MM.1S (cell line): Measurements from ENCODE around the gene TMEM208.

ENCODE experiments used
- DNase-seq: peaks from one replicate; pipeline ENCODE4 v3.0.0-alpha.2; 2015
- H2AFZ ChIP-seq: fragments of 300-600 bp; sonication (generic); 2 replicates; pipeline ENCODE4 v1.6.0; 2016; ENCODE audit warnings: antibody characterized with exemption, low read length
- H3F3A ChIP-seq: fragments of 300-600 bp; sonication (generic); 2 replicates; pipeline ENCODE4 v1.6.1; 2016; ENCODE audit warnings: mild to moderate bottlenecking, antibody characterized with exemption, low read length, moderate library complexity, mixed read lengths; ENCODE audit not compliant: insufficient read depth
- H3K27ac ChIP-seq: fragments of 300-600 bp; sonication (generic); 2 replicates; pipeline ENCODE4 v1.5.1; 2016; ENCODE audit warnings: mild to moderate bottlenecking, low read length
- H3K27me3 ChIP-seq: fragments of 300-600 bp; sonication (generic); replicated peaks from 2 replicates; pipeline ENCODE4 v1.6.0; 2016; ENCODE audit warnings: low read length; ENCODE audit not compliant: insufficient read depth
- H3K36me3 ChIP-seq: fragments of 300-600 bp; sonication (generic); replicated peaks from 2 replicates; pipeline ENCODE4 v1.6.1; 2016; ENCODE audit warnings: mild to moderate bottlenecking, low read length, mixed read lengths; ENCODE audit not compliant: insufficient read depth
- H3K4me1 ChIP-seq: fragments of 300-600 bp; sonication (generic); 2 replicates; pipeline ENCODE4 v1.6.1; 2016; ENCODE audit warnings: low read length, mixed read lengths
- H3K4me2 ChIP-seq: fragments of 300-600 bp; sonication (generic); 2 replicates; pipeline ENCODE4 v1.6.0; 2016; ENCODE audit warnings: low read depth, low read length
- H3K4me3 ChIP-seq: fragments of 300-600 bp; sonication (generic); 2 replicates; pipeline ENCODE4 v1.5.1; 2016; ENCODE audit warnings: low read length, mixed read lengths
- H3K79me2 ChIP-seq: fragments of 300-600 bp; sonication (generic); 2 replicates; pipeline ENCODE4 v1.6.1; 2016; ENCODE audit warnings: mixed run types, low read length, mixed read lengths
- H3K9ac ChIP-seq: fragments of 300-600 bp; sonication (generic); 2 replicates; pipeline ENCODE4 v1.6.1; 2016; ENCODE audit warnings: low read length, mixed read lengths
- H3K9me2 ChIP-seq: fragments of 300-600 bp; sonication (generic); replicated peaks from 2 replicates; pipeline ENCODE4 v1.6.1; 2016; ENCODE audit warnings: mild to moderate bottlenecking, low read length, mixed read lengths; ENCODE audit not compliant: insufficient read depth
- H3K9me3 ChIP-seq: fragments of 300-600 bp; sonication (generic); replicated peaks from 2 replicates; pipeline ENCODE4 v1.6.1; 2016; ENCODE audit warnings: mild to moderate bottlenecking, low read length, mixed read lengths; ENCODE audit not compliant: insufficient read depth
- H4K20me1 ChIP-seq: fragments of 300-600 bp; sonication (generic); 2 replicates; pipeline ENCODE4 v1.6.1; 2016; ENCODE audit warnings: mild to moderate bottlenecking, low read length, moderate library complexity, mixed read lengths; ENCODE audit not compliant: insufficient read depth
- EZH2 ChIP-seq: fragments of 300-600 bp; sonication (generic); optimal IDR thresholded peaks from 2 replicates; pipeline ENCODE3; 2017; ENCODE audit warnings: low read depth, mild to moderate bottlenecking, antibody characterized with exemption, low read length, mixed read lengths
- EZH2phosphoT487 ChIP-seq: fragments of 300-600 bp; sonication (generic); IDR thresholded peaks from 2 replicates; pipeline ENCODE4 v1.6.1; 2018; ENCODE audit warnings: antibody characterized with exemption, low read length
- TF ChIP-seq, protein P1 (sequence below): fragments of 300-600 bp; sonication (generic); IDR thresholded peaks from 2 replicates; pipeline ENCODE4 v1.5.1; 2016; ENCODE audit warnings: antibody characterized with exemption, low read length, mixed read lengths

TMEM208 gene

DNA sequence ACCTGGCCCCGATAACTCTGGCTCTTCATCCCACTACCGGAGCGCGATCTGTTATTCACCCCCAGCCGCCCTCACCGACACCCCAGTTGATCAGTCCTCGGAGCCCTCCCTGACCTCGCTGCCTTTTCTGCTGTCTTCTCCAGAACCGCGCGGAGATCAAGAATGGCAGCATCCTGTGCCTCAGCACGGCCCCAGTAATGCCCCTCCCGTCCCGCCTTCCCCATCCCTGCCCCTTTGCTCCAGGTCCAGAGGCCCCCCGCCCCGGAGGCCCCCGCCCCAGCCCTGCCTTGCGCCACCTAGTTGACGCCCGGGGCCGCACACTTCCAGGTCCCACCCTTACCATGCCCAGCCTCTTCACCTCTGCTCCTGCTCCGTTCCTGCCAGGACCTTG, 27.1 kb upstream of the TMEM208 start:
- no peak overlapping the region for H3K9ac ChIP-seq
- H3K36me3 ChIP-seq = 0 out of 2 replicates have a peak, but pooled peaks cover 11% of the 10 kb centered on the region
- H2AFZ ChIP-seq = no peak overlapping the region
- no peaks in the 10 kb centered on the region for H3K9me2 ChIP-seq
- no peaks in the 10 kb centered on the region for H3K27me3 ChIP-seq
- no peaks in the 10 kb centered on the region for H4K20me1 ChIP-seq
- no peak for TF ChIP-seq EZH2
- TF ChIP-seq, protein P1, sequence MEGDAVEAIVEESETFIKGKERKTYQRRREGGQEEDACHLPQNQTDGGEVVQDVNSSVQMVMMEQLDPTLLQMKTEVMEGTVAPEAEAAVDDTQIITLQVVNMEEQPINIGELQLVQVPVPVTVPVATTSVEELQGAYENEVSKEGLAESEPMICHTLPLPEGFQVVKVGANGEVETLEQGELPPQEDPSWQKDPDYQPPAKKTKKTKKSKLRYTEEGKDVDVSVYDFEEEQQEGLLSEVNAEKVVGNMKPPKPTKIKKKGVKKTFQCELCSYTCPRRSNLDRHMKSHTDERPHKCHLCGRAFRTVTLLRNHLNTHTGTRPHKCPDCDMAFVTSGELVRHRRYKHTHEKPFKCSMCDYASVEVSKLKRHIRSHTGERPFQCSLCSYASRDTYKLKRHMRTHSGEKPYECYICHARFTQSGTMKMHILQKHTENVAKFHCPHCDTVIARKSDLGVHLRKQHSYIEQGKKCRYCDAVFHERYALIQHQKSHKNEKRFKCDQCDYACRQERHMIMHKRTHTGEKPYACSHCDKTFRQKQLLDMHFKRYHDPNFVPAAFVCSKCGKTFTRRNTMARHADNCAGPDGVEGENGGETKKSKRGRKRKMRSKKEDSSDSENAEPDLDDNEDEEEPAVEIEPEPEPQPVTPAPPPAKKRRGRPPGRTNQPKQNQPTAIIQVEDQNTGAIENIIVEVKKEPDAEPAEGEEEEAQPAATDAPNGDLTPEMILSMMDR = no peak
- no peak for TF ChIP-seq EZH2phosphoT487
- H3K4me2 ChIP-seq = no peak overlapping the region
- no peaks in the 10 kb centered on the region for H3K9me3 ChIP-seq
- no peaks in the 10 kb centered on the region for H3K4me1 ChIP-seq
- DNase-seq = no peak
- H3K27ac ChIP-seq = no peak overlapping the region
- H3K4me3 ChIP-seq = no peak overlapping the region
- peaks cover 20% of the 10 kb centered on the region for H3K79me2 ChIP-seq
- H3F3A ChIP-seq = no peaks in the 10 kb centered on the region

- Histone ChIP-seq H3K4me2 (no peak overlapping the region), H2AFZ (no peak overlapping the region), H3K36me3 (0 out of 2 replicates have a peak, but pooled peaks cover 11% of the 10 kb centered on the region), H3K9me3 (no peaks in the 10 kb centered on the region), H4K20me1 (no peaks in the 10 kb centered on the region), H3F3A (no peaks in the 10 kb centered on the region), H3K27me3 (no peaks in the 10 kb centered on the region), H3K4me3 (no peak overlapping the region), H3K9me2 (no peaks in the 10 kb centered on the region), H3K4me1 (no peaks in the 10 kb centered on the region), H3K9ac (no peak overlapping the region), H3K27ac (no peak overlapping the region), H3K79me2 (peaks cover 14% of the 10 kb centered on the region)
- no peak for TF ChIP-seq EZH2phosphoT487
- TF ChIP-seq EZH2 = no peak
- TF ChIP-seq, protein P1 = no peak
- DNase-seq = no peak
Observed at GRCh38 chr16:67200491-67200890, 26.4 kb upstream of the TMEM208 start.

GRCh38 chr16:67201411-67202345, 25.3 kb upstream of the TMEM208 start:
- no peak overlapping the region for H3K4me3 ChIP-seq
- TF ChIP-seq EZH2phosphoT487 = no peak
- TF ChIP-seq, protein P1 = no peak
- TF ChIP-seq EZH2 = no peak
- no peak overlapping the region for H3K27ac ChIP-seq
- no peak overlapping the region for H2AFZ ChIP-seq
- H3K4me1 ChIP-seq = no peaks in the 10 kb centered on the region
- DNase-seq = no peak
- H3K79me2 ChIP-seq = 0 out of 2 replicates have a peak, but pooled peaks cover 6% of the 10 kb centered on the region
- no peaks in the 10 kb centered on the region for H4K20me1 ChIP-seq
- no peak overlapping the region for H3K4me2 ChIP-seq
- H3K9me3 ChIP-seq = no peaks in the 10 kb centered on the region
- no peaks in the 10 kb centered on the region for H3F3A ChIP-seq
- H3K27me3 ChIP-seq = no peaks in the 10 kb centered on the region
- H3K9me2 ChIP-seq = no peaks in the 10 kb centered on the region
- 0 out of 2 replicates have a peak, but pooled peaks cover 4% of the 10 kb centered on the region for H3K36me3 ChIP-seq
- no peak overlapping the region for H3K9ac ChIP-seq
